ENCODE measurements around the gene ANKRD55. TPM values are rescaled to one million over a fixed set of nuclear protein-coding genes. Genes with fewer than 3 reads are reported as not detected.

Gene ANKRD55
- total and polyA plus RNA-seq, 2 of the 8 experiments (the other 6 are each of a cell fraction or from before 2014, with no cell fraction given) = not detected

GRCh38 chr5:56278335-56278753 lies 45.2 kb upstream of the ANKRD55 start (continued):
- TF ChIP-seq NRF1 (IDR thresholded peaks at IDR 0.05; ENCODE audit: low read depth, low read length) (no peak), JUN (IDR thresholded peaks at IDR 0.05; ENCODE audit: low read depth, low read length) (no peak), CHD7 (IDR thresholded peaks at IDR 0.05; ENCODE audit: insufficient replicate concordance, low read length) (no peak), HDAC6 (IDR thresholded peaks at IDR 0.05; ENCODE audit: low read depth, low read length) (no peak)
